ENCODE measurements around the gene RNF133.
"Not testable (repeated sequence)": the region's sequence is repeated elsewhere in the genome, so short reads cannot be mapped to it uniquely, and the experiment has no call there.

The RNF133 gene

DNA sequence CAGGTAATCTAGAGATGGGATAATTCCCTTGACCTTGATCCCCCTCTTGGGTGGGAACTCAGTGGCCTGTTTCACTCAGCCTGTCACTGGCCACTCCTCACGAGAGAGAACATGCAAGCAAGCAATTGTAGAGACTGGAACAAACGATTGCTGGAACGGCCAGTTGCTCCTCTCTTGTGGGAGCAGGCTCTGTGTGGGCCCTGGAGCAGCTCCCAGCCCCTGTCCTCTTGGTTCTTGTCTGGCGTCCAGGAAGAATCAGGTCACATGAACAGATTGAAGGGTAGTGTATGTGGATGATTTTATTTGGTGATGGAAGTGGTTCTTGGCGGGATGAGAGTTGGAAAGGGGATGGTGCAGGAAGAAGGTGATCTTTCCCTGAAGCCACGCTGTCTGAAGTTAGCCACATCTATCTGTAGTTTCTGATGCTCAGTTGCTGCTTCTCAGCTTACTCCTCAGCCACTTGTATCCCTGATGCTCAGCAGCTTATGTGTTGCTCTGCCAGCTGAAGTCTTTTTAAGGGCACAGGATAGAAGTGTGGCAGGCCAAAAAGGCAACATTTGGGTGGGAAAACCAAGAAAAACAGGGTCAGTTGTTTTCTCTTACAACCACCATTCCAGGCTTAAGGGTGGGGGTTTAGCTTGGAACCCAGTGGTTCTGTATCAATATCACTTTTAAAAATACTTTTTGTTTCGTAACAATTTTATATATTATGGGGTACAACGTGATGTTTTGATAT, 15.9 kb downstream of the RNF133 start:
- no peak overlapping the region for H3K27ac ChIP-seq (ENCODE audit: low read depth, low read length)
- no peaks in the 10 kb centered on the region for H3K9me3 ChIP-seq (ENCODE audit: insufficient read depth, low read length)
- no peak overlapping the region for H3K4me3 ChIP-seq (ENCODE audit: insufficient read depth, low read length, poor library complexity, severe bottlenecking)
- no peaks in the 10 kb centered on the region for H4K20me1 ChIP-seq (ENCODE audit: low read depth, low read length)
- TF ChIP-seq, protein P1, sequence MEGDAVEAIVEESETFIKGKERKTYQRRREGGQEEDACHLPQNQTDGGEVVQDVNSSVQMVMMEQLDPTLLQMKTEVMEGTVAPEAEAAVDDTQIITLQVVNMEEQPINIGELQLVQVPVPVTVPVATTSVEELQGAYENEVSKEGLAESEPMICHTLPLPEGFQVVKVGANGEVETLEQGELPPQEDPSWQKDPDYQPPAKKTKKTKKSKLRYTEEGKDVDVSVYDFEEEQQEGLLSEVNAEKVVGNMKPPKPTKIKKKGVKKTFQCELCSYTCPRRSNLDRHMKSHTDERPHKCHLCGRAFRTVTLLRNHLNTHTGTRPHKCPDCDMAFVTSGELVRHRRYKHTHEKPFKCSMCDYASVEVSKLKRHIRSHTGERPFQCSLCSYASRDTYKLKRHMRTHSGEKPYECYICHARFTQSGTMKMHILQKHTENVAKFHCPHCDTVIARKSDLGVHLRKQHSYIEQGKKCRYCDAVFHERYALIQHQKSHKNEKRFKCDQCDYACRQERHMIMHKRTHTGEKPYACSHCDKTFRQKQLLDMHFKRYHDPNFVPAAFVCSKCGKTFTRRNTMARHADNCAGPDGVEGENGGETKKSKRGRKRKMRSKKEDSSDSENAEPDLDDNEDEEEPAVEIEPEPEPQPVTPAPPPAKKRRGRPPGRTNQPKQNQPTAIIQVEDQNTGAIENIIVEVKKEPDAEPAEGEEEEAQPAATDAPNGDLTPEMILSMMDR (IDR thresholded peaks at IDR 0.05; ENCODE audit: insufficient read depth, low read length, poor library complexity, severe bottlenecking), result no peak
- no peak for TF ChIP-seq EZH2phosphoT487 (conservative IDR thresholded peaks at IDR 0.05; ENCODE audit: low read length)
- H3K9me2 ChIP-seq (replicated peaks; ENCODE audit: insufficient read depth, low read length), result no peaks in the 10 kb centered on the region
- no peaks in the 10 kb centered on the region for H3K36me3 ChIP-seq (ENCODE audit: low read length)
- no peaks in the 10 kb centered on the region for H3K79me2 ChIP-seq (ENCODE audit: insufficient read depth, low read length)
- H2AFZ ChIP-seq (ENCODE audit: low read depth, low read length, severe bottlenecking), result no peak overlapping the region
- no peak overlapping the region for H3K9ac ChIP-seq (ENCODE audit: low read length)
- H3F3A ChIP-seq (ENCODE audit: insufficient read depth), result no peaks in the 10 kb centered on the region
- H3K27me3 ChIP-seq (ENCODE audit: low read length), result no peaks in the 10 kb centered on the region
- no peak overlapping the region for H3K4me2 ChIP-seq (ENCODE audit: low read depth, low read length, poor library complexity, severe bottlenecking)

DNA sequence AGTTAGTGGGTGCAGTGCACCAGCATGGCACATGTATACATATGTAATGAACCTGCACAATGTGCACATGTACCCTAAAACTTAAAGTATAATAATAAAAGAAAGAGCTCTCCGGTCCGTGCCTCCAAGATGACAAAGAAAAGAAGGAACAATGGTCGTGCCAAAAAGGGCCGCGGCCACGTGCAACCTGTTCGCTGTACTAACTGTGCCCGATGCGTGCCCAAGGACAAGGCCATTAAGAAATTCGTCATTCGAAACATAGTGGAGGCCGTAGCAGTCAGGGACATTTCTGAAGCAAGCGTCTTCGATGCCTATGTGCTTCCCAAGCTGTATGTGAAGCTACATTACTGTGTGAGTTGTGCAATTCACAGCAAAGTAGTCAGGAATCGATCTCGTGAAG, 17.7 kb downstream of the RNF133 start:
- H3K36me3 ChIP-seq (ENCODE audit: low read length); H3K9me2 ChIP-seq (replicated peaks; ENCODE audit: insufficient read depth, low read length); H3K4me2 ChIP-seq (ENCODE audit: low read depth, low read length, poor library complexity, severe bottlenecking); H3K27me3 ChIP-seq (ENCODE audit: low read length); H3K27ac ChIP-seq (ENCODE audit: low read depth, low read length); H4K20me1 ChIP-seq (ENCODE audit: low read depth, low read length); H3K79me2 ChIP-seq (ENCODE audit: insufficient read depth, low read length); H3K9ac ChIP-seq (ENCODE audit: low read length); H2AFZ ChIP-seq (ENCODE audit: low read depth, low read length, severe bottlenecking); H3K9me3 ChIP-seq (ENCODE audit: insufficient read depth, low read length); H3K4me3 ChIP-seq (ENCODE audit: insufficient read depth, low read length, poor library complexity, severe bottlenecking); H3F3A ChIP-seq (ENCODE audit: insufficient read depth): not testable (repeated sequence)

DNA sequence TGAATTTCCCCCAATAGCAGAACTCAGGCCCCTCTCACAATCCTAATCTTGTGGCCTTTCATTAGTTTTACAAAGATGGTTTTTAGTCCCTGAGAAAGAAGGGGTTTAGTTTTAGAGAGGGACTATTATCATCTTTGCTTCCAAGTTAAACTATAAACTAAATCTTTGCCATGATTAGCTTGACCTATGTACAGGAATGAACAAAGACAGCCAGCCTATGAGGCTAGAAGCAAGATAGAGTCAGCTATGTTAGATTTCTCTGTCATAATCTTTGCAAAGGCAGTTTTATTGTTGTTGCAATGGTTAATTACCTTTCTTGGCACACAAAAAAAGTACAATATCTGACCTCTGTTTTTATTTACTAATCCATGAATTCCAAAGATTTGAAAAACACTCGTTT, 19.1 kb downstream of the RNF133 start:
- Histone ChIP-seq H3F3A (ENCODE audit: insufficient read depth) (no peaks in the 10 kb centered on the region), H3K4me3 (ENCODE audit: insufficient read depth, low read length, poor library complexity, severe bottlenecking) (no peak overlapping the region), H3K36me3 (ENCODE audit: low read length) (no peaks in the 10 kb centered on the region), H3K9me2 (replicated peaks; ENCODE audit: insufficient read depth, low read length) (no peaks in the 10 kb centered on the region), H3K27me3 (ENCODE audit: low read length) (no peaks in the 10 kb centered on the region), H3K9me3 (ENCODE audit: insufficient read depth, low read length) (no peaks in the 10 kb centered on the region), H2AFZ (ENCODE audit: low read depth, low read length, severe bottlenecking) (no peak overlapping the region), H3K79me2 (ENCODE audit: insufficient read depth, low read length) (no peaks in the 10 kb centered on the region), H4K20me1 (ENCODE audit: low read depth, low read length) (no peaks in the 10 kb centered on the region), H3K4me2 (ENCODE audit: low read depth, low read length, poor library complexity, severe bottlenecking) (no peak overlapping the region), H3K27ac (ENCODE audit: low read depth, low read length) (no peak overlapping the region), H3K9ac (ENCODE audit: low read length) (no peak overlapping the region)
- TF ChIP-seq, protein P1 (IDR thresholded peaks at IDR 0.05; ENCODE audit: insufficient read depth, low read length, poor library complexity, severe bottlenecking), result no peak
- no peak for TF ChIP-seq EZH2phosphoT487 (conservative IDR thresholded peaks at IDR 0.05; ENCODE audit: low read length)

DNA sequence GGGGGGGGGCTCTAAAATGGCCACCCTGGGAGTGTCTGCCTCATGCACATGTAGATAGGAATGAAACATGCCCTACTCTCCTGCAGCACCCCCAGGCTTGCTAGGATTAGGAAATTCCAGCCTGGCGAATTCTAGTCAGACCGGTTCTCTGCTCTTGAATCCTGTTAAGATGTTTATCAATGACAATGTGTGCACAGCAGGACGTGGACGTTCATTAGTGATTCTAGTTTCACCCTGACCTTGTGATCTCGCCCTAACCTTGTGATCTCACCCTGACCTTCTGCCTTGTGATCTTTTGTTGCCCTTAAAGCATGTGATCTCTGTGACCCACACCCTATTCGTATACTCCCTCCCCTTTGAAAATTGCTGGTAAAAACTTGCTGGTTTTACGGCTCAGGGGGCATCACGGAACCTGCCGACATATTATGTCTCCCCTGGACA, 19.6 kb downstream of the RNF133 start:
- not testable (repeated sequence) for H3K9ac ChIP-seq (ENCODE audit: low read length); H3K4me3 ChIP-seq (ENCODE audit: insufficient read depth, low read length, poor library complexity, severe bottlenecking)

More for the DNA sequence above, 19.6 kb downstream of the RNF133 start:
- H3K36me3 ChIP-seq (ENCODE audit: low read length); H3K27me3 ChIP-seq (ENCODE audit: low read length); H3K9me2 ChIP-seq (replicated peaks; ENCODE audit: insufficient read depth, low read length); H4K20me1 ChIP-seq (ENCODE audit: low read depth, low read length); H2AFZ ChIP-seq (ENCODE audit: low read depth, low read length, severe bottlenecking); H3F3A ChIP-seq (ENCODE audit: insufficient read depth); H3K79me2 ChIP-seq (ENCODE audit: insufficient read depth, low read length); H3K27ac ChIP-seq (ENCODE audit: low read depth, low read length); H3K9me3 ChIP-seq (ENCODE audit: insufficient read depth, low read length); H3K4me2 ChIP-seq (ENCODE audit: low read depth, low read length, poor library complexity, severe bottlenecking): not testable (repeated sequence)
